ENCODE measurements around the gene NFAM1.

The NFAM1 gene

GRCh38 chr22:42396621-42397331 is 35.4 kb downstream of the NFAM1 start:
- no peak for TF ChIP-seq CTCF (conservative IDR thresholded peaks at IDR 0.05; ENCODE audit: low read depth, low read length)
- no peak for DNase-seq (ENCODE audit: low read depth)
- H3K4me3 ChIP-seq (ENCODE audit: low read depth, low read length) = no peak overlapping the region

GRCh38 chr22:42389143-42389542 is 43.1 kb downstream of the NFAM1 start:
- no peak for TF ChIP-seq CTCF (conservative IDR thresholded peaks at IDR 0.05; ENCODE audit: low read depth, low read length)
- no peak for DNase-seq (ENCODE audit: low read depth)
- no peak overlapping the region for H3K4me3 ChIP-seq (ENCODE audit: low read depth, low read length)

- H3K4me3 ChIP-seq (ENCODE audit: low read depth, low read length) = no peak overlapping the region
- peak; percentile 11 for DNase-seq (ENCODE audit: low read depth)
- TF ChIP-seq CTCF (conservative IDR thresholded peaks at IDR 0.05; ENCODE audit: low read depth, low read length) = no peak
Measured at GRCh38 chr22:42388130-42388797, 43.9 kb downstream of the NFAM1 start.

GRCh38 chr22:42387631-42388030 is 44.6 kb downstream of the NFAM1 start:
- no peak for TF ChIP-seq CTCF (conservative IDR thresholded peaks at IDR 0.05; ENCODE audit: low read depth, low read length)
- no peak overlapping the region for H3K4me3 ChIP-seq (ENCODE audit: low read depth, low read length)
- no peak for DNase-seq (ENCODE audit: low read depth)

- TF ChIP-seq CTCF (conservative IDR thresholded peaks at IDR 0.05; ENCODE audit: low read depth, low read length) = no peak
- H3K4me3 ChIP-seq (ENCODE audit: low read depth, low read length) = no peak overlapping the region
- no peak for DNase-seq (ENCODE audit: low read depth)
Measured at GRCh38 chr22:42385696-42386095, 46.5 kb downstream of the NFAM1 start.

GRCh38 chr22:42384506-42384905 is 47.7 kb downstream of the NFAM1 start:
- no peak for TF ChIP-seq CTCF (conservative IDR thresholded peaks at IDR 0.05; ENCODE audit: low read depth, low read length)

More at GRCh38 chr22:42384506-42384905, 47.7 kb downstream of the NFAM1 start:
- H3K4me3 ChIP-seq (ENCODE audit: low read depth, low read length) = no peak overlapping the region
- DNase-seq (ENCODE audit: low read depth) = no peak
